ENCODE measurements around the gene PLEKHA5. TPM values are rescaled to one million over a fixed set of nuclear protein-coding genes. Genes with fewer than 3 reads are reported as not detected.
A peak's percentile ranks its signal among the peaks of the same experiment; 100 is the strongest.

PLEKHA5 gene
- total and polyA plus RNA-seq, 2 of the 4 experiments (the other 2 are of a cell fraction), result 5.3 to 12.2 TPM

DNA sequence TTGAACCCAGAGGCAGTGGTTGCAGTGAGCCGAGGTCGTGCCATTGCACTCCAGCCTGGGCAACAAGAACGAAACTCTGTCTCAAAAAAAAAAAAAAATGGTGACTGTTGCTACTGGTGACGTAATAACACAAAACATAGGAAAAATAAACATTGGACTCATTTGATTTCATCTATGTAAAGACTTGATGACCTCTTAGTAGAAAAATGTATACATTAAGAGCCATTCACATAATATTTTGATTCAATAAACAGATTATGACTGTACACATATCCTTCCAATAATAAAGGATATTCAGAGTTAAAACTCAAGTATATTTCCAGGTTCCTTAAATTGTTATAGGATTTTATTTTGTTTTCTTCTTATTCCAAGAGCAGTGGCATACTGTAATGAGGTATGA lies 244.1 kb downstream of the PLEKHA5 start:
- POLR2A ChIA-PET (ENCODE audit: unreplicated experiment), result no interaction called here
- CTCF ChIA-PET, result no interaction called here
- dilution Hi-C loops (cut with HindIII; ENCODE audit: low sequenced_read_pairs, unreplicated experiment), result no loop called here

More for the DNA sequence above, 244.1 kb downstream of the PLEKHA5 start:
- Histone ChIP-seq H3K9me1 (ENCODE audit: insufficient read depth, low read length) (peaks cover 3% of the 10 kb centered on the region; the same call in 1 of the 2 replicates), H4K20me1 (ENCODE audit: insufficient read depth, low read length) (no peaks in the 10 kb centered on the region), H3K4me2 (ENCODE audit: low read depth, low read length) (no peak overlapping the region), H2BK20ac (ENCODE audit: low read depth, low read length) (no peak overlapping the region), H2AK5ac (ENCODE audit: low read depth, low read length) (no peak overlapping the region), H2BK5ac (ENCODE audit: low read depth, low read length, poor library complexity, severe bottlenecking) (peak overlapping the region; percentile 38), H3K23ac (ENCODE audit: low read depth, low read length) (no peak overlapping the region), H4K91ac (ENCODE audit: insufficient read depth, low read depth, low read length) (no peak overlapping the region), H3K4me3 (ENCODE audit: insufficient read depth, low read depth, low read length) (no peak overlapping the region), H2AFZ (replicated peaks; ENCODE audit: low read length, poor library complexity) (no peak overlapping the region), H4K5ac (ENCODE audit: low read depth, low read length) (no peak overlapping the region), H2AK9ac (replicated peaks; ENCODE audit: low read depth, low read length, poor library complexity) (no peak overlapping the region), H3K56ac (ENCODE audit: extremely low read depth, insufficient read depth, low read length) (no peak overlapping the region), H4K8ac (ENCODE audit: low read depth in 2 of 2, low read length in 2 of 2) (no peak overlapping the region), H3K27ac (ENCODE audit: insufficient read depth, low read length) (peak overlapping the region; percentile 45; the same call in 1 of the 2 replicates), H2BK15ac (ENCODE audit: low read depth, low read length) (no peak overlapping the region), H3K9ac (ENCODE audit: low read depth, low read length) (no peak overlapping the region), H3K14ac (replicated peaks; ENCODE audit: low read depth, low read length) (no peak overlapping the region), H3K4ac (ENCODE audit: low read depth, low read length) (no peak overlapping the region), H3K9me3 (ENCODE audit: control insufficient read depth, insufficient read depth, low read length) (no peaks in the 10 kb centered on the region), H3K36me3 (ENCODE audit: control insufficient read depth, insufficient read depth, low read length) (peaks cover 20% of the 10 kb centered on the region), H3K79me1 (ENCODE audit: low read depth in 1 of 2, low read length in 2 of 2) (no peaks in the 10 kb centered on the region), H3K4me1 (ENCODE audit: control insufficient read depth, insufficient read depth, low read length) (peaks cover 2% of the 10 kb centered on the region; the same call in 1 of the 2 replicates), H3K27me3 (ENCODE audit: control insufficient read depth, insufficient read depth, low read length) (no peaks in the 10 kb centered on the region), H3K18ac (ENCODE audit: low read depth, low read length) (no peak overlapping the region), H2BK120ac (ENCODE audit: low read depth, low read length) (no peak overlapping the region)
- BruUV-seq (replicated peaks), result no TSS peak
- intact Hi-C loops (cut with micrococcal nuclease) (no loop called here), in situ Hi-C loops (cut with MboI; ENCODE audit: low sequenced_read_pairs) (loop anchor here (10.0 kb wide), 1 partner anchor 61 kb away; the partner anchor contains the start of gene AEBP2)
- no peak for TF ChIP-seq POLR2A (IDR thresholded peaks at IDR 0.05; ENCODE audit: low read depth, low read length)
- no peak for TF ChIP-seq RAD21 (IDR thresholded peaks at IDR 0.05; ENCODE audit: low read length)
- TF ChIP-seq NFE2L2 (IDR thresholded peaks at IDR 0.05; ENCODE audit: low read depth, low read length), result no peak
- peak; percentile 61 for TF ChIP-seq CEBPB (IDR thresholded peaks at IDR 0.05; ENCODE audit: low read depth, low read length)
- peak; percentile 66 for ATAC-seq (ENCODE audit: low read depth)
- peak; percentile 74 for DNase-seq
- no CpG with 5 or more reads among the region's 4 CpGs for WGBS, 2 experiments (ENCODE audit: extremely low coverage in 2 of 2, insufficient read length in 1 of 2)

Measured in IMR-90 (cell line).